ENCODE results near the gene GNAZ.

Gene GNAZ

DNA sequence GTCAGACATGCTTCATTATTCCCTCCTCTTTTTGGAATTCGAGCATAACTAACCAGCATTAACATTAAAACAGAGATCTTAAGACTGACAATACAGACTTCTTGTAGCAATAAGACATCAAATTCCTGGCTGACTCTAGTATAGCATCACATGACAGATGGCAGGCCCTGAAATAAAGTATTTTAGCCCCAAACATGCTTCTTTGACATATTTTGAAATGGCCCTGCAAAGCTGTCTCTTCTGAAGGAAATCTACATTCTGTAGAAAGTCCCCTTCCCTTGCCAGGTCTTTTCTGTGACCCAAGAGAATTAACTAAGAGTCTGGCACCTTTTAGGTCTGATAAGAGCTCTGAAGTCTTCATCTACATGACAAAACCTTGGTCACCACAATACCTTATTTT lies 38.5 kb upstream of the GNAZ start:
- Histone ChIP-seq H3K27ac (replicated peaks) (no peak overlapping the region), H3K27me3 (ENCODE audit: insufficient read depth, poor library complexity, severe bottlenecking) (peaks cover 2% of the 10 kb centered on the region), H3K4me3 (replicated peaks; ENCODE audit: insufficient read depth, low read length) (no peak overlapping the region)
- no peak for DNase-seq (ENCODE audit: low read depth in 1 of 2, low spot score in 1 of 2)
- TF ChIP-seq, protein P1, sequence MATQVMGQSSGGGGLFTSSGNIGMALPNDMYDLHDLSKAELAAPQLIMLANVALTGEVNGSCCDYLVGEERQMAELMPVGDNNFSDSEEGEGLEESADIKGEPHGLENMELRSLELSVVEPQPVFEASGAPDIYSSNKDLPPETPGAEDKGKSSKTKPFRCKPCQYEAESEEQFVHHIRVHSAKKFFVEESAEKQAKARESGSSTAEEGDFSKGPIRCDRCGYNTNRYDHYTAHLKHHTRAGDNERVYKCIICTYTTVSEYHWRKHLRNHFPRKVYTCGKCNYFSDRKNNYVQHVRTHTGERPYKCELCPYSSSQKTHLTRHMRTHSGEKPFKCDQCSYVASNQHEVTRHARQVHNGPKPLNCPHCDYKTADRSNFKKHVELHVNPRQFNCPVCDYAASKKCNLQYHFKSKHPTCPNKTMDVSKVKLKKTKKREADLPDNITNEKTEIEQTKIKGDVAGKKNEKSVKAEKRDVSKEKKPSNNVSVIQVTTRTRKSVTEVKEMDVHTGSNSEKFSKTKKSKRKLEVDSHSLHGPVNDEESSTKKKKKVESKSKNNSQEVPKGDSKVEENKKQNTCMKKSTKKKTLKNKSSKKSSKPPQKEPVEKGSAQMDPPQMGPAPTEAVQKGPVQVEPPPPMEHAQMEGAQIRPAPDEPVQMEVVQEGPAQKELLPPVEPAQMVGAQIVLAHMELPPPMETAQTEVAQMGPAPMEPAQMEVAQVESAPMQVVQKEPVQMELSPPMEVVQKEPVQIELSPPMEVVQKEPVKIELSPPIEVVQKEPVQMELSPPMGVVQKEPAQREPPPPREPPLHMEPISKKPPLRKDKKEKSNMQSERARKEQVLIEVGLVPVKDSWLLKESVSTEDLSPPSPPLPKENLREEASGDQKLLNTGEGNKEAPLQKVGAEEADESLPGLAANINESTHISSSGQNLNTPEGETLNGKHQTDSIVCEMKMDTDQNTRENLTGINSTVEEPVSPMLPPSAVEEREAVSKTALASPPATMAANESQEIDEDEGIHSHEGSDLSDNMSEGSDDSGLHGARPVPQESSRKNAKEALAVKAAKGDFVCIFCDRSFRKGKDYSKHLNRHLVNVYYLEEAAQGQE (IDR thresholded peaks at IDR 0.05; ENCODE audit: insufficient replicate concordance, low read depth): no peak
- TF ChIP-seq, protein P2, sequence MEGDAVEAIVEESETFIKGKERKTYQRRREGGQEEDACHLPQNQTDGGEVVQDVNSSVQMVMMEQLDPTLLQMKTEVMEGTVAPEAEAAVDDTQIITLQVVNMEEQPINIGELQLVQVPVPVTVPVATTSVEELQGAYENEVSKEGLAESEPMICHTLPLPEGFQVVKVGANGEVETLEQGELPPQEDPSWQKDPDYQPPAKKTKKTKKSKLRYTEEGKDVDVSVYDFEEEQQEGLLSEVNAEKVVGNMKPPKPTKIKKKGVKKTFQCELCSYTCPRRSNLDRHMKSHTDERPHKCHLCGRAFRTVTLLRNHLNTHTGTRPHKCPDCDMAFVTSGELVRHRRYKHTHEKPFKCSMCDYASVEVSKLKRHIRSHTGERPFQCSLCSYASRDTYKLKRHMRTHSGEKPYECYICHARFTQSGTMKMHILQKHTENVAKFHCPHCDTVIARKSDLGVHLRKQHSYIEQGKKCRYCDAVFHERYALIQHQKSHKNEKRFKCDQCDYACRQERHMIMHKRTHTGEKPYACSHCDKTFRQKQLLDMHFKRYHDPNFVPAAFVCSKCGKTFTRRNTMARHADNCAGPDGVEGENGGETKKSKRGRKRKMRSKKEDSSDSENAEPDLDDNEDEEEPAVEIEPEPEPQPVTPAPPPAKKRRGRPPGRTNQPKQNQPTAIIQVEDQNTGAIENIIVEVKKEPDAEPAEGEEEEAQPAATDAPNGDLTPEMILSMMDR (IDR thresholded peaks at IDR 0.05; ENCODE audit: insufficient read depth, low read length): no peak
- TF ChIP-seq POLR2AphosphoS5 (IDR thresholded peaks at IDR 0.05; ENCODE audit: low read depth) (no peak), SPI1 (IDR thresholded peaks at IDR 0.05; ENCODE audit: borderline replicate concordance, low read depth) (no peak), GABPA (IDR thresholded peaks at IDR 0.05; ENCODE audit: low read depth) (no peak)

GRCh38 chr22:23032658-23033057 lies 37.7 kb upstream of the GNAZ start:
- peaks cover 2% of the 10 kb centered on the region for H3K27me3 ChIP-seq (ENCODE audit: insufficient read depth, poor library complexity, severe bottlenecking)
- no peak for DNase-seq (ENCODE audit: low read depth in 1 of 2, low spot score in 1 of 2)
- TF ChIP-seq POLR2AphosphoS5 (IDR thresholded peaks at IDR 0.05; ENCODE audit: low read depth) (no peak), SPI1 (IDR thresholded peaks at IDR 0.05; ENCODE audit: borderline replicate concordance, low read depth) (no peak), GABPA (IDR thresholded peaks at IDR 0.05; ENCODE audit: low read depth) (no peak)
- TF ChIP-seq, protein P2 (IDR thresholded peaks at IDR 0.05; ENCODE audit: insufficient read depth, low read length): no peak
- TF ChIP-seq, protein P1 (IDR thresholded peaks at IDR 0.05; ENCODE audit: insufficient replicate concordance, low read depth): no peak
- no peak overlapping the region for H3K4me3 ChIP-seq (replicated peaks; ENCODE audit: insufficient read depth, low read length)
- no peak overlapping the region for H3K27ac ChIP-seq (replicated peaks)

- H3K4me3 ChIP-seq (replicated peaks; ENCODE audit: insufficient read depth, low read length): no peak overlapping the region
- TF ChIP-seq, protein P2 (IDR thresholded peaks at IDR 0.05; ENCODE audit: insufficient read depth, low read length): no peak
- TF ChIP-seq GABPA (IDR thresholded peaks at IDR 0.05; ENCODE audit: low read depth): no peak
- TF ChIP-seq, protein P1 (IDR thresholded peaks at IDR 0.05; ENCODE audit: insufficient replicate concordance, low read depth): no peak
- no peak for TF ChIP-seq SPI1 (IDR thresholded peaks at IDR 0.05; ENCODE audit: borderline replicate concordance, low read depth)
- TF ChIP-seq POLR2AphosphoS5 (IDR thresholded peaks at IDR 0.05; ENCODE audit: low read depth): no peak
- no peak for DNase-seq (ENCODE audit: low read depth in 1 of 2, low spot score in 1 of 2)
- peaks cover 2% of the 10 kb centered on the region for H3K27me3 ChIP-seq (ENCODE audit: insufficient read depth, poor library complexity, severe bottlenecking)
- H3K27ac ChIP-seq (replicated peaks): no peak overlapping the region
Observed at GRCh38 chr22:23033116-23033905, 37.0 kb upstream of the GNAZ start.

Measured in HL-60 (cell line).